Measurements from ENCODE around the gene TRIM24. TPM values are rescaled to one million over a fixed set of nuclear protein-coding genes. Genes with fewer than 3 reads are reported as not detected.

Gene TRIM24
- total and polyA plus RNA-seq, 2 of the 13 experiments (the other 11 are each of a cell fraction or from before 2014, with no cell fraction given) = 100 to 106 TPM

DNA sequence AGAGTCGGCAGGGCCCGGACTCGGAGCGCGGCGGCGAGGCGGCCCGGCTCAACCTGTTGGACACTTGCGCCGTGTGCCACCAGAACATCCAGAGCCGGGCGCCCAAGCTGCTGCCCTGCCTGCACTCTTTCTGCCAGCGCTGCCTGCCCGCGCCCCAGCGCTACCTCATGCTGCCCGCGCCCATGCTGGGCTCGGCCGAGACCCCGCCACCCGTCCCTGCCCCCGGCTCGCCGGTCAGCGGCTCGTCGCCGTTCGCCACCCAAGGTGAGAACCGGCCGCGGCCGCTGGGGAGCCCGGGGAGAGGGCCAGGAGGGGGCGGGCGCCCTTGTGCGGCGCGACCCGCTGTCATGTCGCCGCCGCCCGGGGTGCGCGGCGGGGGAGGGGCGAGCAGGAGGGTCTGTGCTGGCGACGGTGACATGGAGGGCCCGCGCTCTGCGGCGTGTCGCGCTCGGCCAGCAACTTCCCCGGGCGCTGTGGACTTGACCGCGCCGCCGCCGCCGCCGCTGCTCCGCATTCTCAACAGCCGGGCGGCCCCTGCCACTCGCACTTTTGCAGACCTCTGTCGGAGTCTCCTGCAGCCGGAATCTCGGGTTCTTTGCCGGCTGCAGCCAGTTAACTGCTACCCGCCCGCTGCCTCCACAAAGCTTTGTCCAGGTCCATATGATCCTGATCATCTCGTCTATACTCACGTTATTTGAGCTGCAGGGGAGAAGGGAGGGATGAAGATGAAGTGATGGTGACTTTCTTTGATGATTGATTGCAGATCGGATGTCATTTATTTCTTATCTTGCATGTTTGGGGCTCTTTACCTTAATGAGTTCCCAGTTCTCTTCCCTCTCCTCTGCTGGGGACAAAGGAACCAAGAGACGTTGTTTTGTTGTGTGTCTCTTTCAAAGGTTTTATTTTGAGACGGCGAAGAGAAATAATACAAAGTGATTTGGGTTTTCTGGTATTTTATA is 869 bp downstream of the TRIM24 start (continued):
- TF ChIP-seq TCF12 (IDR thresholded peaks at IDR 0.05) (no peak), TCF12 (CRISPR knock-in tag; IDR thresholded peaks at IDR 0.05) (0 out of 2 replicates have a peak, but pooled peaks have one; percentile 19), ZNF776 (CRISPR knock-in tag; IDR thresholded peaks at IDR 0.05) (0 out of 2 replicates have a peak, but pooled peaks have one; percentile 14), ZBTB42 (CRISPR knock-in tag; IDR thresholded peaks at IDR 0.05) (no peak), CENPT (CRISPR knock-in tag; IDR thresholded peaks at IDR 0.05; ENCODE audit: low read depth) (no peak), RBFOX2 (IDR thresholded peaks at IDR 0.05; ENCODE audit: low read depth, low read length) (peak; percentile 99), RBM22 (optimal IDR thresholded peaks at IDR 0.05; ENCODE audit: low read length) (peak; percentile 85), RXRA (CRISPR knock-in tag; IDR thresholded peaks at IDR 0.05) (peak; percentile 3; the same call in 1 of the 2 replicates), NCOA2 (CRISPR knock-in tag; IDR thresholded peaks at IDR 0.05) (0 out of 2 replicates have a peak, but pooled peaks have one; percentile 16), MLLT10 (CRISPR knock-in tag; IDR thresholded peaks at IDR 0.05) (peak; percentile 77; the same call in 1 of the 2 replicates), SP2 (CRISPR knock-in tag; IDR thresholded peaks at IDR 0.05) (no peak), ZNF33A (CRISPR knock-in tag; IDR thresholded peaks at IDR 0.05; ENCODE audit: borderline replicate concordance) (no peak), ZBTB8A (CRISPR knock-in tag; IDR thresholded peaks at IDR 0.05; ENCODE audit: borderline replicate concordance, low read depth) (no peak), ZMAT3 (CRISPR knock-in tag; conservative IDR thresholded peaks at IDR 0.05) (no peak)
- TF ChIP-seq, protein P1, sequence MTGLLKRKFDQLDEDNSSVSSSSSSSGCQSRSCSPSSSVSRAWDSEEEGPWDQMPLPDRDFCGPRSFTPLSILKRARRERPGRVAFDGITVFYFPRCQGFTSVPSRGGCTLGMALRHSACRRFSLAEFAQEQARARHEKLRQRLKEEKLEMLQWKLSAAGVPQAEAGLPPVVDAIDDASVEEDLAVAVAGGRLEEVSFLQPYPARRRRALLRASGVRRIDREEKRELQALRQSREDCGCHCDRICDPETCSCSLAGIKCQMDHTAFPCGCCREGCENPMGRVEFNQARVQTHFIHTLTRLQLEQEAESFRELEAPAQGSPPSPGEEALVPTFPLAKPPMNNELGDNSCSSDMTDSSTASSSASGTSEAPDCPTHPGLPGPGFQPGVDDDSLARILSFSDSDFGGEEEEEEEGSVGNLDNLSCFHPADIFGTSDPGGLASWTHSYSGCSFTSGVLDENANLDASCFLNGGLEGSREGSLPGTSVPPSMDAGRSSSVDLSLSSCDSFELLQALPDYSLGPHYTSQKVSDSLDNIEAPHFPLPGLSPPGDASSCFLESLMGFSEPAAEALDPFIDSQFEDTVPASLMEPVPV (CRISPR knock-in tag; IDR thresholded peaks at IDR 0.05) = 0 out of 2 replicates have a peak, but pooled peaks have one; percentile 42
- TF ChIP-seq, protein P2, sequence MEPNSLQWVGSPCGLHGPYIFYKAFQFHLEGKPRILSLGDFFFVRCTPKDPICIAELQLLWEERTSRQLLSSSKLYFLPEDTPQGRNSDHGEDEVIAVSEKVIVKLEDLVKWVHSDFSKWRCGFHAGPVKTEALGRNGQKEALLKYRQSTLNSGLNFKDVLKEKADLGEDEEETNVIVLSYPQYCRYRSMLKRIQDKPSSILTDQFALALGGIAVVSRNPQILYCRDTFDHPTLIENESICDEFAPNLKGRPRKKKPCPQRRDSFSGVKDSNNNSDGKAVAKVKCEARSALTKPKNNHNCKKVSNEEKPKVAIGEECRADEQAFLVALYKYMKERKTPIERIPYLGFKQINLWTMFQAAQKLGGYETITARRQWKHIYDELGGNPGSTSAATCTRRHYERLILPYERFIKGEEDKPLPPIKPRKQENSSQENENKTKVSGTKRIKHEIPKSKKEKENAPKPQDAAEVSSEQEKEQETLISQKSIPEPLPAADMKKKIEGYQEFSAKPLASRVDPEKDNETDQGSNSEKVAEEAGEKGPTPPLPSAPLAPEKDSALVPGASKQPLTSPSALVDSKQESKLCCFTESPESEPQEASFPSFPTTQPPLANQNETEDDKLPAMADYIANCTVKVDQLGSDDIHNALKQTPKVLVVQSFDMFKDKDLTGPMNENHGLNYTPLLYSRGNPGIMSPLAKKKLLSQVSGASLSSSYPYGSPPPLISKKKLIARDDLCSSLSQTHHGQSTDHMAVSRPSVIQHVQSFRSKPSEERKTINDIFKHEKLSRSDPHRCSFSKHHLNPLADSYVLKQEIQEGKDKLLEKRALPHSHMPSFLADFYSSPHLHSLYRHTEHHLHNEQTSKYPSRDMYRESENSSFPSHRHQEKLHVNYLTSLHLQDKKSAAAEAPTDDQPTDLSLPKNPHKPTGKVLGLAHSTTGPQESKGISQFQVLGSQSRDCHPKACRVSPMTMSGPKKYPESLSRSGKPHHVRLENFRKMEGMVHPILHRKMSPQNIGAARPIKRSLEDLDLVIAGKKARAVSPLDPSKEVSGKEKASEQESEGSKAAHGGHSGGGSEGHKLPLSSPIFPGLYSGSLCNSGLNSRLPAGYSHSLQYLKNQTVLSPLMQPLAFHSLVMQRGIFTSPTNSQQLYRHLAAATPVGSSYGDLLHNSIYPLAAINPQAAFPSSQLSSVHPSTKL (CRISPR knock-in tag; IDR thresholded peaks at IDR 0.05) = 0 out of 2 replicates have a peak, but pooled peaks have one; percentile 10
- TF ChIP-seq, protein P3, sequence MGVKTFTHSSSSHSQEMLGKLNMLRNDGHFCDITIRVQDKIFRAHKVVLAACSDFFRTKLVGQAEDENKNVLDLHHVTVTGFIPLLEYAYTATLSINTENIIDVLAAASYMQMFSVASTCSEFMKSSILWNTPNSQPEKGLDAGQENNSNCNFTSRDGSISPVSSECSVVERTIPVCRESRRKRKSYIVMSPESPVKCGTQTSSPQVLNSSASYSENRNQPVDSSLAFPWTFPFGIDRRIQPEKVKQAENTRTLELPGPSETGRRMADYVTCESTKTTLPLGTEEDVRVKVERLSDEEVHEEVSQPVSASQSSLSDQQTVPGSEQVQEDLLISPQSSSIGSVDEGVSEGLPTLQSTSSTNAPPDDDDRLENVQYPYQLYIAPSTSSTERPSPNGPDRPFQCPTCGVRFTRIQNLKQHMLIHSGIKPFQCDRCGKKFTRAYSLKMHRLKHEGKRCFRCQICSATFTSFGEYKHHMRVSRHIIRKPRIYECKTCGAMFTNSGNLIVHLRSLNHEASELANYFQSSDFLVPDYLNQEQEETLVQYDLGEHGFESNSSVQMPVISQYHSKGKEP (CRISPR knock-in tag; IDR thresholded peaks at IDR 0.05) = no peak
- TF ChIP-seq, protein P4, sequence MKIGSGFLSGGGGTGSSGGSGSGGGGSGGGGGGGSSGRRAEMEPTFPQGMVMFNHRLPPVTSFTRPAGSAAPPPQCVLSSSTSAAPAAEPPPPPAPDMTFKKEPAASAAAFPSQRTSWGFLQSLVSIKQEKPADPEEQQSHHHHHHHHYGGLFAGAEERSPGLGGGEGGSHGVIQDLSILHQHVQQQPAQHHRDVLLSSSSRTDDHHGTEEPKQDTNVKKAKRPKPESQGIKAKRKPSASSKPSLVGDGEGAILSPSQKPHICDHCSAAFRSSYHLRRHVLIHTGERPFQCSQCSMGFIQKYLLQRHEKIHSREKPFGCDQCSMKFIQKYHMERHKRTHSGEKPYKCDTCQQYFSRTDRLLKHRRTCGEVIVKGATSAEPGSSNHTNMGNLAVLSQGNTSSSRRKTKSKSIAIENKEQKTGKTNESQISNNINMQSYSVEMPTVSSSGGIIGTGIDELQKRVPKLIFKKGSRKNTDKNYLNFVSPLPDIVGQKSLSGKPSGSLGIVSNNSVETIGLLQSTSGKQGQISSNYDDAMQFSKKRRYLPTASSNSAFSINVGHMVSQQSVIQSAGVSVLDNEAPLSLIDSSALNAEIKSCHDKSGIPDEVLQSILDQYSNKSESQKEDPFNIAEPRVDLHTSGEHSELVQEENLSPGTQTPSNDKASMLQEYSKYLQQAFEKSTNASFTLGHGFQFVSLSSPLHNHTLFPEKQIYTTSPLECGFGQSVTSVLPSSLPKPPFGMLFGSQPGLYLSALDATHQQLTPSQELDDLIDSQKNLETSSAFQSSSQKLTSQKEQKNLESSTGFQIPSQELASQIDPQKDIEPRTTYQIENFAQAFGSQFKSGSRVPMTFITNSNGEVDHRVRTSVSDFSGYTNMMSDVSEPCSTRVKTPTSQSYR (CRISPR knock-in tag; IDR thresholded peaks at IDR 0.05; ENCODE audit: borderline replicate concordance) = peak; percentile 80
